HG02798 (cell line): Measurements from ENCODE around the gene MAD2L1BP.

Source experiments
- ATAC-seq: cut with Tn5 transposase; IDR thresholded peaks from one replicate; pipeline ENCODE4 v1.9.1; 2021; ENCODE audit warnings: mild to moderate bottlenecking; ENCODE audit not compliant: unreplicated experiment, poor library complexity

Gene MAD2L1BP

GRCh38 chr6:43680308-43681200, 44.9 kb downstream of the MAD2L1BP start:
- ATAC-seq, result no peak

- ATAC-seq, result no peak
Measured at GRCh38 chr6:43681303-43681702, 45.7 kb downstream of the MAD2L1BP start.

DNA sequence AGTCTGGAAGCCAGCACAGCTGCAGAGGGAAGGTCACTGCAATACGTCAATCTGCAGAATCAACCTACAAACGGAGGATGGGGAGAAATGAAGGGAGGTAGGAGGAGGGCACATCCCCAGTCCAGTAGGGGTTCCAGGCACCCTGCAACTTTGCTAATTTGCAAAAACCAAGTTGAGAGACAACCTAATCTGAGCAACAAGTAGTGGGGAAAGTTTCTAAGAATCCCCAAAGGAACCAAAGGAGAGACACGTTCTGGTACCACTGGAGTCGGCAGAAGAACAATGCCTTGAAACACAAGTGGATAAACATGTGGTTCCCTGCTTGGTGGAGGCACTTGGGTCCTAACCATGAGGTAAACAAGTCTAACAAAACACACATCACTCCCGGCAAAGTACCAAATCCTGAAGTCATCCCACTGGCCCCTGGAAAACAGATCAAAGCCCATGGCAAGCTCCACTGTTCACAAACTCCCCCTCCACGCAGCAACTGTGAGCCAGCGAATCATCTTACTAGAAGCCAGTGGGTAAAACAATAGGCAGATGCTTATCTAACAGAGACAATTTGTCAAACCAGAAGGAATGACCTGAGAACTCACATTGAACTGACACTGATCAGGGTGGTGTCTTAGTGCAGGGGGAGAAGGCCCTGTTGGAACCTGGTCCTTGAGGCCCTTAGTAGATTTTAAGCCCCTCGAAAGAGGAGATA, 47.2 kb downstream of the MAD2L1BP start:
- ATAC-seq, result no peak

GRCh38 chr6:43683708-43684455, 48.2 kb downstream of the MAD2L1BP start:
- peak; percentile 47 for ATAC-seq

- ATAC-seq, result no peak
Measured at GRCh38 chr6:43687079-43687436, 51.4 kb downstream of the MAD2L1BP start.

GRCh38 chr6:43687437-43688347, 52.1 kb downstream of the MAD2L1BP start, which contains the start of gene MRPS18A:
TSS of gene MRPS18A (minus strand) at chr6:43687791. CDS start at chr6:43687779, 12 bp downstream.
- ATAC-seq, result peak; percentile 94

- no peak for ATAC-seq
Measured at GRCh38 chr6:43689421-43689820, 53.8 kb downstream of the MAD2L1BP start.
